HEK293 (cell line): Measurements from ENCODE around the gene SYNPR.

ENCODE experiments used
- CTCF ChIA-PET: fragments of 350-600 bp; formaldehyde crosslinking; extraction: SDS; loops from one replicate; lab custom pipeline; 2021; ENCODE audit warnings: antibody characterized with exemption; lab: Yijun Ruan, JAX
- POLR2A ChIA-PET: fragments of 300-600 bp; formaldehyde crosslinking; extraction: SDS; loops from one replicate; lab custom pipeline; 2020; ENCODE audit warnings: antibody characterized with exemption, inconsistent platforms; lab: Yijun Ruan, JAX
- H3K27ac ChIP-seq: fragments of 200-500 bp; sonication (Bioruptor generic); 2 replicates; pipeline ENCODE4 v1.5.1; 2014; ENCODE audit warnings: low read depth, low read length, control low read depth, inconsistent platforms; ENCODE audit errors: extremely low read depth
- H3K36me3 ChIP-seq, 2 experiments: fragments of 200-500 bp in 1 of 2; sonication (Bioruptor generic) in 1 of 2; 1 replicate in 1 of 2; 2 replicates in 1 of 2; pipeline ENCODE4 v1.5.1; 2014 to 2017; ENCODE audit warnings: inconsistent platforms in 2 of 2, low read length in 2 of 2; ENCODE audit not compliant: control insufficient read depth in 2 of 2, insufficient read depth in 1 of 2
- H3K4me1 ChIP-seq: fragments of 200-500 bp; sonication (Bioruptor generic); 2 replicates; pipeline ENCODE4 v1.5.1; 2014; ENCODE audit warnings: mild to moderate bottlenecking, low read length, inconsistent platforms; ENCODE audit not compliant: control insufficient read depth, insufficient read depth
- H3K4me3 ChIP-seq: 2 replicates; pipeline ENCODE4 v1.5.1; 2011; ENCODE audit warnings: low read depth, mild to moderate bottlenecking, control low read depth, low read length, moderate library complexity
- H3K9me3 ChIP-seq: fragments of 200-500 bp; sonication (Bioruptor generic); 2 replicates; pipeline ENCODE4 v1.5.1; 2014; ENCODE audit warnings: low read depth, low read length, inconsistent platforms; ENCODE audit not compliant: control insufficient read depth, insufficient read depth
- BCL11A ChIP-seq: fragments of 450-650 bp; formaldehyde crosslinking; IDR thresholded peaks from 2 replicates; pipeline ENCODE4 v1.5.1; 2016; ENCODE audit warnings: low read depth, missing biosample characterization, missing genetic modification characterization
- ELK4 ChIP-seq: IDR thresholded peaks from 2 replicates; pipeline ENCODE4 v1.6.1; 2011; ENCODE audit warnings: mild to moderate bottlenecking, low read depth, low read length, borderline replicate concordance
- GFI1B ChIP-seq: fragments of 450-650 bp; formaldehyde crosslinking; IDR thresholded peaks from 2 replicates; pipeline ENCODE4 v1.5.1; 2016; ENCODE audit warnings: missing biosample characterization, missing genetic modification characterization
- KLF8 ChIP-seq: fragments of 450-650 bp; formaldehyde crosslinking; IDR thresholded peaks from 2 replicates; pipeline ENCODE4 v1.5.1; 2016; ENCODE audit warnings: missing biosample characterization, missing genetic modification characterization
- OSR2 ChIP-seq: fragments of 450-650 bp; formaldehyde crosslinking; IDR thresholded peaks from 2 replicates; pipeline ENCODE4 v1.5.1; 2016; ENCODE audit warnings: missing biosample characterization, missing genetic modification characterization
- REPIN1 ChIP-seq: fragments of 450-650 bp; formaldehyde crosslinking; IDR thresholded peaks from 2 replicates; pipeline ENCODE4 v1.5.1; 2017; ENCODE audit warnings: missing biosample characterization, missing genetic modification characterization, low read depth
- SETDB1 ChIP-seq: IDR thresholded peaks from one replicate; pipeline ENCODE4 v1.6.1; 2017; ENCODE audit warnings: mild to moderate bottlenecking, low read length, moderate library complexity, mixed read lengths; ENCODE audit not compliant: insufficient read length
- ZNF121 ChIP-seq: fragments of 450-650 bp; formaldehyde crosslinking; IDR thresholded peaks from 2 replicates; pipeline ENCODE4 v1.5.1; 2016; ENCODE audit warnings: missing biosample characterization, missing genetic modification characterization
- ZNF132 ChIP-seq: fragments of 450-650 bp; formaldehyde crosslinking; IDR thresholded peaks from 2 replicates; pipeline ENCODE4 v1.5.1; 2017; ENCODE audit warnings: missing biosample characterization, missing genetic modification characterization, borderline replicate concordance
- ZNF133 ChIP-seq: fragments of 450-650 bp; formaldehyde crosslinking; IDR thresholded peaks from 2 replicates; pipeline ENCODE4 v1.5.1; 2016; ENCODE audit warnings: missing biosample characterization, missing genetic modification characterization
- ZNF146 ChIP-seq: fragments of 450-650 bp; formaldehyde crosslinking; IDR thresholded peaks from 2 replicates; pipeline ENCODE4 v1.5.1; 2016; ENCODE audit warnings: missing biosample characterization, missing genetic modification characterization
- ZNF155 ChIP-seq: fragments of 450-650 bp; formaldehyde crosslinking; IDR thresholded peaks from 2 replicates; pipeline ENCODE4 v1.5.1; 2016; ENCODE audit warnings: missing biosample characterization, missing genetic modification characterization
- ZNF202 ChIP-seq: fragments of 450-650 bp; formaldehyde crosslinking; IDR thresholded peaks from 2 replicates; pipeline ENCODE4 v1.5.1; 2016; ENCODE audit warnings: missing biosample characterization, missing genetic modification characterization, borderline replicate concordance
- ZNF292 ChIP-seq: fragments of 450-650 bp; formaldehyde crosslinking; IDR thresholded peaks from 2 replicates; pipeline ENCODE4 v1.5.1; 2016; ENCODE audit warnings: low read depth, missing biosample characterization, missing genetic modification characterization, borderline replicate concordance
- ZNF311 ChIP-seq: fragments of 450-650 bp; formaldehyde crosslinking; IDR thresholded peaks from 2 replicates; pipeline ENCODE4 v1.5.1; 2017; ENCODE audit warnings: missing biosample characterization, missing genetic modification characterization, borderline replicate concordance
- ZNF394 ChIP-seq: fragments of 450-650 bp; formaldehyde crosslinking; IDR thresholded peaks from 2 replicates; pipeline ENCODE4 v1.5.1; 2016; ENCODE audit warnings: missing biosample characterization, missing genetic modification characterization, mild to moderate bottlenecking, moderate library complexity, borderline replicate concordance
- ZNF510 ChIP-seq: fragments of 450-650 bp; formaldehyde crosslinking; IDR thresholded peaks from 2 replicates; pipeline ENCODE4 v1.5.1; 2018; ENCODE audit warnings: mild to moderate bottlenecking, missing genetic modification characterization, missing biosample characterization; ENCODE audit not compliant: insufficient replicate concordance
- ZNF530 ChIP-seq: fragments of 450-650 bp; formaldehyde crosslinking; IDR thresholded peaks from 2 replicates; pipeline ENCODE4 v1.5.1; 2016; ENCODE audit warnings: low read depth, missing biosample characterization, missing genetic modification characterization
- ZNF555 ChIP-seq: fragments of 450-650 bp; formaldehyde crosslinking; conservative IDR thresholded peaks from 2 replicates; pipeline ENCODE4 v1.5.1; 2017; ENCODE audit warnings: missing biosample characterization, mild to moderate bottlenecking, missing genetic modification characterization, inconsistent platforms
- ZNF610 ChIP-seq: fragments of 450-650 bp; formaldehyde crosslinking; IDR thresholded peaks from 2 replicates; pipeline ENCODE4 v1.5.1; 2016; ENCODE audit warnings: missing biosample characterization, missing genetic modification characterization, borderline replicate concordance
- ZNF658 ChIP-seq: fragments of 450-650 bp; formaldehyde crosslinking; IDR thresholded peaks from 2 replicates; pipeline ENCODE4; 2016; ENCODE audit warnings: missing biosample characterization, missing genetic modification characterization
- ZNF670 ChIP-seq: fragments of 450-650 bp; formaldehyde crosslinking; IDR thresholded peaks from 2 replicates; pipeline ENCODE4 v1.5.1; 2016; ENCODE audit warnings: missing biosample characterization, missing genetic modification characterization, low read depth
- ZSCAN30 ChIP-seq: fragments of 450-650 bp; IDR thresholded peaks from 2 replicates; pipeline ENCODE4 v1.5.1; 2018; ENCODE audit warnings: missing biosample characterization, mild to moderate bottlenecking, missing genetic modification characterization, moderate library complexity
- ZXDB ChIP-seq: fragments of 450-650 bp; formaldehyde crosslinking; IDR thresholded peaks from 2 replicates; pipeline ENCODE4 v1.5.1; 2016; ENCODE audit warnings: missing biosample characterization, missing genetic modification characterization

SYNPR gene

DNA sequence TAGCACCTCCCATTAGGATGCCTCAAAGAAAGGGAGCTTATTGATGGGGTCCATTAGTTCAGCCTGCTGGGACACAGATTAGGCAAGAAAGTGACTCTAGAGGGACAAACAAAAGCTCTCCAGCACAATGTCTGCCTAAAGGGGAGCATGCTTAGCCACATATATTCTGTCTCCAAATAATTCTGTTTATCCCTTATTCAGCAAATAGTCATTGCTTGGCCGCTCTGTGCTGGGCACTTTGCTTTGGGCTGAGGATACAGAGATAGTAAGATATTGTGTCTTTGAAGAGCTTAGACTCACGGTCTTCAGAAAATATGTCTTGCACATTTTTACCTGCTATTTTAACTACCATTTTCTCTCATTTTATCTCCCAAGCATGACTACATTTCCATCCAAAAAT lies 159.8 kb downstream of the SYNPR start (continued):
- TF ChIP-seq BCL11A (tag by site-specific recombination) (no peak), GFI1B (tag by site-specific recombination) (no peak), ZSCAN30 (tag by site-specific recombination) (no peak)

- TF ChIP-seq ZNF510 (tag by site-specific recombination) (no peak), ZNF670 (no peak), SETDB1 (no peak), ZNF530 (tag by site-specific recombination) (no peak), ZNF658 (tag by site-specific recombination) (no peak), ZNF132 (tag by site-specific recombination) (no peak), ZNF146 (tag by site-specific recombination) (no peak), ZNF292 (tag by site-specific recombination) (no peak), ELK4 (no peak), ZNF133 (no peak), ZNF121 (tag by site-specific recombination) (no peak), OSR2 (tag by site-specific recombination) (no peak), REPIN1 (tag by site-specific recombination) (no peak), ZNF155 (no peak), ZNF555 (no peak)
- ChIA-PET POLR2A (no interaction called here), CTCF (interaction anchor here (1.4 kb wide), 1 partner anchor 379 kb away, joined by 3 read pairs; no protein-coding TSS in a partner anchor)
- Histone ChIP-seq H3K4me1 (no peaks in the 10 kb centered on the region), H3K4me3 (no peak overlapping the region), H3K27ac (no peak overlapping the region), H3K36me3 (no peaks in the 10 kb centered on the region), H3K9me3 (no peaks in the 10 kb centered on the region)
Measured at GRCh38 chr3:63438826-63439371, 160.8 kb downstream of the SYNPR start.

GRCh38 chr3:63441262-63441661 lies 163.2 kb downstream of the SYNPR start:
- TF ChIP-seq ZNF394 (no peak), ZNF202 (tag by site-specific recombination) (no peak), ZXDB (tag by site-specific recombination) (no peak)
- TF ChIP-seq, all 188 proteins: peak for 0
- H3K36me3 ChIP-seq, result no peaks in the 10 kb centered on the region
- H3K4me1 ChIP-seq, result no peaks in the 10 kb centered on the region
- POLR2A ChIA-PET, result no interaction called here
- no peaks in the 10 kb centered on the region for H3K9me3 ChIP-seq
- H3K4me3 ChIP-seq, result no peak overlapping the region
- CTCF ChIA-PET, result interaction anchor here (0.7 kb wide), 1 partner anchor 39 kb away, joined by 3 read pairs; no protein-coding TSS in a partner anchor
- no peak overlapping the region for H3K27ac ChIP-seq

DNA sequence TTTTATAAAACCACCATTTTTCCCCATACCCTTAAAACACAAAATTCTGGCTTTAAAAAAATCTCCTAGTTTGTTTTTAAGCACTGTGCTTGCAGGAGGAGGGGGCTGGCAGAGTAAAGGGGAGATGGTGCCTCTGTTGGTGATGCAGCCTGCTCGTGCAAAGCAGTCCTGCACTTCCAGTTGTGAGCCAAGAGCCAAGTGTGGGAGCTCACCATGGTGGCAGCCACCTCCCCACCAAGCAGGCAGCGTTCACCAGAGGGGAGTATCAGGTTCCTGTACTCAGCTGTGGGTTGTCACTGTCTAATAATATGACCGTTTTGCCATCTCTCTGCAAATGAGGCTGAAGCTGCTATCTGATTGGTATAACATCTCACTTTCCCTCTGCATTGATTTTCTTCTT lies 164.8 kb downstream of the SYNPR start:
- H3K36me3 ChIP-seq, result no peaks in the 10 kb centered on the region
- CTCF ChIA-PET, result no interaction called here
- H3K27ac ChIP-seq, result no peak overlapping the region
- no peak for TF ChIP-seq KLF8 (tag by site-specific recombination)
- no peak for TF ChIP-seq ZNF311 (tag by site-specific recombination)
- no peak for TF ChIP-seq ZNF610 (tag by site-specific recombination)
- no peaks in the 10 kb centered on the region for H3K4me1 ChIP-seq
- H3K4me3 ChIP-seq, result no peak overlapping the region
- POLR2A ChIA-PET, result no interaction called here
- no peaks in the 10 kb centered on the region for H3K9me3 ChIP-seq
